NCI-H82 (cell line): ENCODE data around the gene ZNF772.
A peak's percentile ranks its signal among the peaks of the same experiment; 100 is the strongest.
"Not testable (repeated sequence)": the region's sequence is repeated elsewhere in the genome, so short reads cannot be mapped to it uniquely, and the experiment has no call there.

Source experiments
- DNase-seq: peaks from one replicate; lab custom pipeline; 2025; lab: John Stamatoyannopoulos, UW

The ZNF772 gene

DNA sequence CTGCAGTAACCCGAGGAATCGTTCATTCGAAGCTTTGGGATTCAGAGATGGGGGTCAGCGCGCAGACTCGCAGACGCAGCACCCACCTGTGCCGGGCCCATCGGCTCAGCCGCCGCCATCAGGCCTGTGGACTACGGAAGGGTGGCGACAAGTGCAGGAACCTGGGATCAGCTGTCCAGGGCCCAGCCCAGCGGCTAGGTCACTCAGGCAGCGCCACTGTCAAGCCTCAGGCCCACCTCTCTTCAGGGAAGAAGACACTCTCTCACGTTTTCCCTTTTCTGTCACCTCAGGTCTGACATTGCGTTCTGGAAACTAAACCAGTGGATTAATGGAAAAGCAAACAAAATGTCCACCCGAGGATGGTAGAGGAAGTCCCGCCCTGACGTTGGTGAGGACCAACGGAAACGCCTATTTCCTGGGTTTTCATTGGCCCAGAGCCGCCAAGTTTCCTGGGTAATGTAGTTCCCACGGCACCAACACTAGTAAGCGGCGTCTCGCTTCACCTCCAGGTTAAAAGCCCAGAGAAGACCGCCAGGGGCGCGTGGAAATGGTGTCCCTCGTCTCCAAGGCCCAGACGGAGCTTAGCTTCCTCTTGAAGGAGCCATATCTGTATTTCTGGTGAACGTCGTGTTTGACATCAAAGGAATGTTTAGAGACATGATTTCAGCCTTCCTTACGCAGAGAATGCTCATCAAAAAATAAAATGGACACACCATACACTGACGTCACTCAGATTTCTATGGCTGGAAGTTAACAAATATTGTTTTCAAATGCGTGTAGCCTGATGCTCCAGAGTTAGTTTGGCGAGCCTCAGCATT lies at the start of gene ZNF772:
ZNF772 (minus strand) TSS at position 376 of the 818 bp plus-strand sequence; CDS start at position 119, 257 bp downstream.
- peak; percentile 99 for DNase-seq

- not testable (repeated sequence) for DNase-seq
Observed at GRCh38 chr19:57518021-57518420, 40.7 kb upstream of the ZNF772 start.

DNA sequence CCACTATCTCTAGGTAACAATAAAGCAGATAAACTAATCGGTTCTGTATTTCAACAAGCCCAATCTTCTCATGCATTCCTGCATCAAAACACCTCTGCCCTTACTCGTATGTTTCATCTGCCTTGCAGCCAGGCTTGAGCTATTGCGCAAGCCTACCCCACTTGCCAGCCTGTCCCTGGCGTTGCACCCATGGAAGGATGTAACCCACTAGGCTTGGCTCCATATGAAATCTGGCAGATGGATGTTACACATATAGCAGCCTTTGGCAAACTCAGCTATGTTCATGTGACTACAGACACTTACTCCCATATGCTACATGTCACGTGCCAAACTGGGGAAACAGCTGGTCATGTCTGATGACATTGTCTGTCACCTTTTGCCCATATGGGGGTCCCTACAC lies 37.9 kb upstream of the ZNF772 start:
- no peak for DNase-seq

- no peak for DNase-seq
Observed at GRCh38 chr19:57512845-57513244, 35.5 kb upstream of the ZNF772 start.

- DNase-seq: no peak
Observed at GRCh38 chr19:57511484-57511883, 34.1 kb upstream of the ZNF772 start.

- no peak for DNase-seq
Observed at GRCh38 chr19:57506163-57506562, 28.8 kb upstream of the ZNF772 start.

DNA sequence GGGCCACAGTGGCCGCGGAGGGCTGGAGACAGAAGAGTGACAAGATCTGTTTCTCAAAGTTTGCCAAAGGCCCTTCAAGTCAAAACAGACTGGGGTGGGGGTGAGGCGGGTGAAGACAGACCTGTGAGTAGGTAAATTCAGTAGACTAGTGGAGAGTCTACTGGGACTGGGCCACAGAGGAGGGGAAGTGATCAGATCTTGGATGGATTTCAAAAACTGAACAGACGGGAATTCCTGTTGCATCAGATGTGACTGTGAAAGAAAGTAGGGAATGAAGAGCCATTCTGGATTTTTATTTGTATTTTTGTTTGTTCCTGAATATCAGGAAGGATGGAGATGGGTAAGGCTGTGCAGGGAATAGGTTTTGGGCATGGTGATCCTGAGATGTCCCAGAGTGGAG lies 23.0 kb upstream of the ZNF772 start:
- DNase-seq: not testable (repeated sequence)

- DNase-seq: peak; percentile 97
Observed at GRCh38 chr19:57499680-57500395, 22.5 kb upstream of the ZNF772 start, which contains the start of gene ZNF773. Gene ZNF773, plus strand, starts transcription at chr19:57499938. Its CDS starts 143 bp downstream, at chr19:57500081.

DNA sequence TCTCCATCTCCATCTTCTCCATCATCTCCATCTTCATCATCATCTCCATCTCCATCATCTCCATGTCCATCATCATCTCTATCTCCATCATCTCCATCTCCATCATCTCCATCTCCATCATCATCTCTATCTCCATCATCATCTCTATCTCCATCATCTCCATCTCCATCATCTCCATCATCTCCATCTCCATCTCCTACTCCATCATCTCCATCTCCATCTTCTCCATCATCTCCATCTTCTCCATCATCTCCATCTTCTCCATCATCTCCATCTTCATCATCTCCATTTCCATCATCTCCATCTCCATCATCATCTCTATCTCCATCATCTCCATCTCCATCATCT lies 21.9 kb upstream of the ZNF772 start:
- DNase-seq: not testable (repeated sequence)

GRCh38 chr19:57488299-57488644 lies 10.9 kb upstream of the ZNF772 start:
- not testable (repeated sequence) for DNase-seq

DNA sequence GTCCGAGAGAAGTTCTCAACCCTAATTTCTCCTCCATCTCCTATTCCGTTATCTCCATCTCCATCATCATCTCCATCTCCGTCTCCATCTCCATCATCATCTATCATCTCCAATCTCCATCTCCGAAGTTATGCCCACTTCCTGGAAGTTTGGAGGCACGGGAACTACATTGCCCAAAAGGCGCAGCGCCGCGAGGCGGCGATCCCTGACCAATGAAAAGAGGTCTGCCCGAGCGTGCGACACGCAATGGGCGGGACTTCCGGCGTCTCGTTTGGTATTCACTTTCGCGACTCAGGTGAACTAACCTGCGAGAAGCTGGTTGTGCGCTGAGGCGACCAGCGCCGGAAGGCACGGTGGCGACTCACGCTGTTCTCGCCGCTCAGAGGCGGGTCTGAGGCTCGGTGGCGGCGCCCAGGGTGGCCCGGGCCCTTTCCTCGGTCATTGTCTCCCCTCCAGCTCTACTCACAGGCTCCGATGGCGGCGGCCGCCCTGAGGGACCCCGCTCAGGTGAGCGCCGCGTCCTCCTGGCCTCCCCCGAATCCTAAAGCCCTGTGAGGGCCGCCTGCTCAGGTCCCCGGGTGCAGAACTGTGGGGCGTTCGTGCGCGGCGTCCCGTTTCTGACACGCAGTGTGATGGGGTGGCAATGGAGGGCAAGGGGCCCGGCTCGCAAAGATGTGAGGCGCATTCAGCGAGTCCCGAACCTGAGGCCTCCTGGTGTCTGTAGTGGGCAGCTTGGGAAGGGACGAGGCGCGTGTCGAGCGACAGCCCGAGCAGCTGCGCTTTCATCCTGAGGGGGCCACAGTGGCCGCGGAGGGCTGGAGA lies 10.3 kb upstream of the ZNF772 start, which contains the start of gene ZNF419:
ZNF419 (plus strand) TSS at position 274 of the 822 bp plus-strand sequence; CDS start at position 475, 201 bp downstream.
- peak; percentile 91 for DNase-seq

DNA sequence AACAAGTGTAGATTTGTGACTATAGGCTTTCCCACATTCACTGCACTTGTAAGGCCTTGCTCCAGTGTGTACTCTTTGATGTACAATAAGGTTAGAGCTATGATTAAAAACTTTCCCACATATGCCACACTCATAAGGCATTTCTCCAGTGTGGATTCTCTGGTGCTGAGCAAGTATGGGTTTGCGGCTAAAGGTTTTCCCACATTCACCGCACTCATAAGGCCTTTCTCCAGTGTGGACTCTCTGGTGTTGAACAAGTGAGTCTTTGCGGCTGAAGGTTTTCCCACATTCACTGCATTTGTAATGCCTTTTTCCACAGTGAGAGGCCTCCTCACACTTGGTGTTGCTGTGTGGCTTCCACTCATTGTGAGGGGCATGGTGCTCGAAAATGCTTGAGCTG lies 3.7 kb downstream of the ZNF772 start:
- DNase-seq: no peak

DNA sequence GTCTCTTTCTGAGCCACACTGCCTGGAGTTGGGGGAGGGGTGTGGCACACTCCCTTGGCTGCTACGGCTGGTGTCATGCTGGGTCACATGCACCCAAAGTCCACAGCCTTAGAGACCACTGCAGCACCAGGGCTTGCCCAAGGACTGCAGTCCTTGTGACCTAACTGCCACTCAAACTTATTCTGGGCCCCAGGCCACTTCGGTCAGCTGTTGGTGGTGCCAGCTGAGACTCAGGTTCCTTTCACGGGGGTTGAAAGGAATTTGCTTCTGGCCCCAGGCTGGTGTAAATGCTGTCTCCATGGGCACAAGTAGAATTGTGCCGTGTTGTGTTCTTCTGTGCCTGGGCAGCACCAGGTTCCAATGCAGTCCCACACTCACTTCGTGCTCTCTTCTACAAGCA lies 10.9 kb downstream of the ZNF772 start:
- no peak for DNase-seq

- peak; percentile 75 for DNase-seq
Observed at GRCh38 chr19:57465680-57466381, 11.5 kb downstream of the ZNF772 start.

DNA sequence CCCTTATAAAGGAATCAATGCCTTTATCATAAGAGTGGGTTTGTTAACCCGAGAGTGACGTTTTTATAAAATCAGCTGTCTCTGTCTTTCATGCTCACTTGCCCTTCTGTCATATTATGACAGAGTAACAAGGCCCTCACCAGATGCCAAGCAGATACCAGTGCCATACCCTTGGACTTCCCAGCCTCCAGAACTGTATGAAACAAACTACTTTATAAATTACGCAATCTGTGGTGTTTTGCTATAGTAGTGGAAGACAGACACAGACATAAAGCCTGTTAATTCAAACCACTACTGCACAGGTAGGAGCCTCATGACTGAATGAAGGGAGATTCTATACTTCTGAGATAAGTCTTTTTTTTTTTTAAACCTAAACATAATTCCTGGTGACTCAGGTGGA lies 25.1 kb downstream of the ZNF772 start:
- no peak for DNase-seq

DNA sequence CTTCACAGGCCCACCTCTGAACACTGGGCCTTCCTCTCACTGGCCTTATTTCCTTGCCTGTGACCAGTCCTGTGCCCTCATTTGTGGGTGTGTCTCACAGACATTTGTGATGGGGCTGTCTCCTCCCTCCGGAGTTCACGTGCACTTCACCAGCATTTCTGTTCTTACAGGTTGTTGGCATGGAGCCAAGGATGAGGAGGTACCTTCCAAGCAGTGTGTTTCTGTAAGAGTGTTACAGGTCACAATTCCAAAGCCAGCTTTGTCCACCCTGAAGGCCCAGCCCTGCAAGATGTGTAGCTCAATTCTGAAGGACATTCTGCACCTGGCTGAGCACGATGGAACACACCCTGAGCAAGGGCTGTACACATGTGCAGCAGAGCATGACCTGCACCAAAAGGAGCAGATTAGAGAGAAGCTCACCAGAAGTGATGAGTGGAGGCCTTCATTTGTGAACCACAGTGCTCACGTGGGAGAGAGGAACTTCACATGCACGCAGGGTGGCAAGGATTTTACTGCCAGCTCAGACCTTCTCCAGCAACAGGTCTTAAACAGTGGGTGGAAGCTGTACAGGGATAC lies 34.2 kb downstream of the ZNF772 start:
- DNase-seq: no peak

- DNase-seq: no peak
Observed at GRCh38 chr19:57441979-57442752, 35.2 kb downstream of the ZNF772 start.

- DNase-seq: no peak
Observed at GRCh38 chr19:57438925-57439324, 38.4 kb downstream of the ZNF772 start.

- DNase-seq: no peak
Observed at GRCh38 chr19:57437931-57438330, 39.4 kb downstream of the ZNF772 start.

GRCh38 chr19:57436417-57436816 lies 40.9 kb downstream of the ZNF772 start:
- no peak for DNase-seq
